Sigmoid colon (tissue), 7 donors: ENCODE data around the gene TTYH3. TPM values are rescaled to one million over a fixed set of nuclear protein-coding genes. Genes with fewer than 3 reads are reported as not detected.

Source experiments
- DNase-seq: peaks from one replicate; pipeline ENCODE4 v3.0.0-alpha.2; 2019
- H3K27ac ChIP-seq, 4 donors: fragments of 200-600 bp; sonication (generic); one replicate each; pipeline ENCODE4 v1.5.1; 2016 to 2019; ENCODE audit warnings: mild to moderate bottlenecking in 1 of 4
- H3K27me3 ChIP-seq, 3 donors: fragments of 200-600 bp; sonication (generic); one replicate each; pipeline ENCODE4 v1.5.1; 2019; ENCODE audit warnings: mild to moderate bottlenecking in 1 of 3
- H3K36me3 ChIP-seq, 4 donors: fragments of 200-600 bp; sonication (generic); one replicate each; pipeline ENCODE4 v1.5.1; 2016 to 2019
- H3K4me1 ChIP-seq, 4 donors: fragments of 200-600 bp; sonication (generic); one replicate each; pipeline ENCODE4 v1.5.1; 2017 to 2019
- H3K4me3 ChIP-seq, 4 donors: fragments of 200-600 bp; sonication (generic); one replicate each; pipeline ENCODE4 v1.5.1; 2017 to 2019; ENCODE audit warnings: mild to moderate bottlenecking in 2 of 4, moderate library complexity in 1 of 4
- H3K9me3 ChIP-seq, 4 donors: fragments of 200-600 bp in 3 of 4; sonication (generic) in 3 of 4; one replicate each; pipeline versions ENCODE4 v1.5.1 to v1.6.1; 2013 to 2019
- CTCF ChIP-seq, 4 experiments: fragments of 450-650 bp in 3 of 4; fragments of 200-600 bp in 1 of 4; IDR thresholded peaks; one replicate each; pipeline ENCODE4 v1.5.1; 2016 to 2019; ENCODE audit warnings: antibody characterized with exemption in 4 of 4, mild to moderate bottlenecking in 3 of 4, moderate library complexity in 2 of 4
- EP300 ChIP-seq, 4 donors: sonication (generic); formaldehyde crosslinking; IDR thresholded peaks; one replicate each; pipeline ENCODE4 v1.6.1; 2017; ENCODE audit warnings: antibody characterized with exemption in 4 of 4
- POLR2A ChIP-seq, 2 donors: fragments of 450-650 bp; IDR thresholded peaks; one replicate each; pipeline ENCODE4 v1.6.1; 2016; ENCODE audit warnings: antibody characterized with exemption in 2 of 2, mild to moderate bottlenecking in 2 of 2, moderate library complexity in 2 of 2
- POLR2AphosphoS5 ChIP-seq, 4 donors: sonication (generic); formaldehyde crosslinking; IDR thresholded peaks; one replicate each; pipeline ENCODE4 v1.6.1; 2017; ENCODE audit warnings: antibody characterized with exemption in 4 of 4
- WGBS, 2 donors: extraction: QIAGEN DNeasy Blood & Tissue Kit; methylation state at CpG; one replicate each; pipeline ENCODE4 v1.1.7; 2013; 5-methylcytosine and 5-hydroxymethylcytosine counted together
- intact Hi-C: fragments of 100-400 bp; cut with DNase I; formaldehyde crosslinking; loops from one replicate; pipeline ENCODE4 v1.15.1; 2023
- polyA plus RNA-seq, 3 donors: library from polyadenylated mRNA; stranded (reverse); fragments of 200-250 nt; gene quantifications; one replicate each; pipeline ENCODE4 v1.2.3, GENCODE V29; 2013
- total RNA-seq, 4 donors: library from RNA; depleted of rRNA; stranded (reverse); fragments of >200 nt; gene quantifications; one replicate each; pipeline ENCODE4 v1.1.0, GENCODE V29; 2016
- donor health status: healthy with polysubstance abuse.
- donor health status: Bipolar disorder and iron deficiency.
- donor health status: healthy.

TTYH3 gene
- total and polyA plus RNA-seq, 7 donors = 5.4 to 41.7 (median 15.3) TPM

- H3K36me3 ChIP-seq = peaks cover 0 to 29% (median 9%) of the 10 kb centered on the region in 4 donors
- 86% methylated on average over 36 of the region's 36 CpGs for WGBS, 2 donors
- intact Hi-C loops = no loop called here
These were observed 28.7 kb downstream of the TTYH3 start for GRCh38 chr7:2660359-2661095.

GRCh38 chr7:2661096-2661449 is 29.3 kb downstream of the TTYH3 start:
- Histone ChIP-seq H3K9me3 (no peaks in the 10 kb centered on the region), H3K27me3 (no peaks in the 10 kb centered on the region), H3K4me3 (no peak overlapping the region), H3K27ac (no peak overlapping the region), H3K4me1 (peaks cover 0 to 10% (median 0%) of the 10 kb centered on the region in 4 donors), H3K36me3 (peaks cover 0 to 27% (median 8%) of the 10 kb centered on the region in 4 donors)
- WGBS, 2 donors = 85 to 94% methylated on average over 10 of the region's 10 CpGs
- no peak for DNase-seq
- intact Hi-C loops = no loop called here
- no peak for TF ChIP-seq POLR2A (IDR thresholded peaks at IDR 0.05)
- no peak for TF ChIP-seq POLR2AphosphoS5 (IDR thresholded peaks at IDR 0.05)
- TF ChIP-seq CTCF (IDR thresholded peaks at IDR 0.05) = no peak
- TF ChIP-seq EP300 (IDR thresholded peaks at IDR 0.05) = no peak

More at GRCh38 chr7:2660359-2661095, 28.7 kb downstream of the TTYH3 start:
- H3K4me3 ChIP-seq = no peak overlapping the region
- H3K9me3 ChIP-seq = no peaks in the 10 kb centered on the region
- no peak overlapping the region for H3K27ac ChIP-seq
- peaks cover 0 to 10% (median 0%) of the 10 kb centered on the region in 4 donors for H3K4me1 ChIP-seq
- no peak for DNase-seq
- H3K27me3 ChIP-seq = no peaks in the 10 kb centered on the region
- TF ChIP-seq POLR2AphosphoS5 (IDR thresholded peaks at IDR 0.05) (no peak), EP300 (IDR thresholded peaks at IDR 0.05) (no peak), POLR2A (IDR thresholded peaks at IDR 0.05) (no peak), CTCF (IDR thresholded peaks at IDR 0.05) (no peak)

GRCh38 chr7:2661602-2662272 is 30.0 kb downstream of the TTYH3 start:
- 47 to 89% methylated on average over 43 of the region's 43 CpGs for WGBS, 2 donors
- Histone ChIP-seq H3K4me3 (no peak overlapping the region), H3K4me1 (peaks cover 0 to 10% (median 0%) of the 10 kb centered on the region in 4 donors), H3K27me3 (no peaks in the 10 kb centered on the region), H3K36me3 (peaks cover 0 to 21% (median 6%) of the 10 kb centered on the region in 4 donors), H3K27ac (no peak overlapping the region), H3K9me3 (no peaks in the 10 kb centered on the region)
- no peak for DNase-seq
- intact Hi-C loops = no loop called here
- no peak for TF ChIP-seq POLR2AphosphoS5 (IDR thresholded peaks at IDR 0.05)
- no peak for TF ChIP-seq EP300 (IDR thresholded peaks at IDR 0.05)
- no peak for TF ChIP-seq CTCF (IDR thresholded peaks at IDR 0.05)
- TF ChIP-seq POLR2A (IDR thresholded peaks at IDR 0.05) = no peak

GRCh38 chr7:2662273-2663120 is 30.7 kb downstream of the TTYH3 start:
- WGBS, 2 donors = 64 to 85% methylated on average over 33 of the region's 33 CpGs
- no peaks in the 10 kb centered on the region for H3K9me3 ChIP-seq
- H3K27ac ChIP-seq = no peak overlapping the region
- no peak overlapping the region for H3K4me3 ChIP-seq
- no peaks in the 10 kb centered on the region for H3K27me3 ChIP-seq
- H3K36me3 ChIP-seq = peaks cover 0 to 18% (median 6%) of the 10 kb centered on the region in 4 donors
- intact Hi-C loops = no loop called here
- H3K4me1 ChIP-seq = peaks cover 0 to 10% (median 0%) of the 10 kb centered on the region in 4 donors
- no peak for TF ChIP-seq EP300 (IDR thresholded peaks at IDR 0.05)
- no peak for TF ChIP-seq POLR2AphosphoS5 (IDR thresholded peaks at IDR 0.05)
- TF ChIP-seq POLR2A (IDR thresholded peaks at IDR 0.05) = no peak
- no peak for TF ChIP-seq CTCF (IDR thresholded peaks at IDR 0.05)
- DNase-seq = no peak
